ENCODE measurements around the gene SLAMF9.

Gene SLAMF9

DNA sequence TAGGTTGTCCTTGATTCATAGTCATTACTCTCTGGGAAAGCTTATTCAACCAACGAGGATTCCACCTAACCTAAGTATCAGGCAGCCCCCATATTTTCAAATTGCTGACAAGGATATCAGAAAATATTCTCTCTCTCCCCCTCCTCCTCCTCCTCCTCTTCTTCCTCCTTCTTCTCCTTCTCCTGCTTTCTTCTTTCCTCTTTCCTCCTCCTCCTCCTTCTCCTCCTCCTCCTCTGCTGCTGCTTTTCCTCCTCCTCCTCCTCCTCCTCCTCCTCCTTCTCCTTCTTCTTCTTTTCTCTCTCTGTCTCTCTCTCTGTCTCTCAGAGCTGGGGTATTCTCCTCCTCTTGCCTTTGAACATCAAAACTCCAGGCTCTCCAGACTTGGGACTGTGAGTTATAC lies 6.1 kb downstream of the SLAMF9 start:
- in situ Hi-C loops (cut with MboI; ENCODE audit: low sequenced_read_pairs), result no loop called here

- in situ Hi-C loops (cut with MboI; ENCODE audit: low sequenced_read_pairs), result no loop called here
These were observed 7.5 kb downstream of the SLAMF9 start for GRCh38 chr1:159946242-159947187.

DNA sequence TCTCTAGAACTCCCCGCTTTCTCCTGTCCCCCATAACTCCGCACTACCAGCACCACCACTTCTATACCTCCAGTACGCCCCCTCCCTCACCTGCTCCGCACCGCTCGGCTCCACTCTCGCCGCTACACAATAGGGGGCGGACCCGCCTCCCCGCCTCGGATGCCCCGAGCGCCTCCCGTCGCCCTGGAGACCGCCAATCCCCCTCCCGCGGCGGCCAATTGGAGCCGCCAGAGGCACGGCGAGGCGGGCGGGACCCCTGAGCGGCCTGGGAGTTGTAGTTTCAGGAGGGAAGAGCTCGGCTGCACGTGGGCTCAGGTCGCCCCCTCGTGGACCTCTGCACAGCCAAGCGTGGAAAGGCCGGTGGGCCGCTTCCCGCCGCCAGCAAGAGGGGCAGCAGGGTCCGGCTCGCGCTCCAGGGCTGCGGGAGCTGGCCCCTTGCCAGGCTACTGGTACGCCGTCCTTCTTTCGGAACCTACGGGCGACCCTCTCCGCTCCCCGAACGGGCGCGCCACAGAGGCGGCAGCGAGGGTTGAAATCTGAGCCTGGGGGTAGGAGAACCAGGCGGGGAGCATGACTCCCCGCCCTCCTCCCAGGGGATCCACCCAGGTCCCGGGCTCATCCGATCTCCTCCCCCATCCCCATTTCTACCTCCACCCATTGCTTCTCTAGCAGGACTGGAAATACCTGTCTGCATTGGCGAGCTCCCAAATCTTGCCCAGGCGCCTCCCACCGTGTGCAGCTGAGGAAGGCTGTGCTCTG lies 8.4 kb downstream of the SLAMF9 start, which contains the start of gene IGSF9:
TSS of gene IGSF9 (minus strand) at position 131 of the 759 bp plus-strand sequence. CDS start 2,159 bp downstream, outside the sequence.
- in situ Hi-C loops (cut with MboI; ENCODE audit: low sequenced_read_pairs), result no loop called here

GRCh38 chr1:159944623-159945455 lies 9.2 kb downstream of the SLAMF9 start:
- in situ Hi-C loops (cut with MboI; ENCODE audit: low sequenced_read_pairs), result no loop called here

DNA sequence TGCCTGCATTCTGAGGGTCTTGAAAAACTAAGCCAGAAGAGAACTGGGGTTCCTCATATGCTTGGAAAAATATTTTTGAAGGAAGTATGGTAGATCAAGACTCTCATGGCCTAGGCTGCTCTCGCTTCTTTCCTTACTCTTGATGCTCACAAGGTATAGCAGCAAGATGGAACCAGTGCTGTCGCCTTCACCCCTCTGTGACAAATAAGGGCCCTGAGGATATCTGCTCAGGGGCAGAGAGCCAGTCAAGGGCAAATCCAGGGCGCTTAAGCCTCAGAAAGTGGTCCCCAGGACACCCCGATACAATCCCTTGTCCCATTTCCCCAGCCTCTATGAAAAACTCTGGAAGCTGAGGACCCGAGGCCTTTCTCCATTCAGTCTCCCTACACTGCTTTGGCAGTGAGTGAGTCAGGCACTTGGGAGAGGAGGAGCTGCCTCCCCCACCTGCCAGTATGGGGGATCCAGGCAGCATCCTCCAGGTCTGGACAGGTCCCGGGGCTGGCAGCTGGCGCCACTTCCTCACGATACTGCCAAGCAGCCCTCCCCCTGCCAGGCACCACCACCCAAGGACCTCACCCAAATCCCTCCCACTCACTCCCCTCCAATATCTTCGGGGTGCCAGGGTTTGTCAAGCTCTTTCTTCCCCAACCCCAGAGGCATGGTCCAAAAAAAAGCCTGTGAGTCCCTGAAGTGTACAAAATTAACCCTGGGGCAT lies 10.0 kb downstream of the SLAMF9 start:
- in situ Hi-C loops (cut with MboI; ENCODE audit: low sequenced_read_pairs), result no loop called here

DNA sequence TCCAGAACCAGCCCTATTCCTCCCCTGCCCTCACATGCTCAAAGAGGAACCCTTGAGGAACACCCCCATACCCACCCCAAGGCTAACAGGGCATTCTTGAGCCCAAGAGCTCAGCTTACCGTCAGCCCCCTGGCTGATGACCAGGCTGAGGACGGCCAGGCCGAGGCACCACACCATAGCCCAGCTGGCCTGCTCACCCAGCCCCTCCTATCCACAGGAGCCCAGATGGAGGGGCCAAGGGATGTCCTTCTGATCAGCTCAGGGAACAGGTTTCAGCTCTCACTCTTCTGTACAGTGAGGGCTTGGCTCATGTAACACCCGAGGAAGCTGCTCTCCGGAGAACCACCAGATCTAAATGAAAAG lies 10.8 kb downstream of the SLAMF9 start:
- in situ Hi-C loops (cut with MboI; ENCODE audit: low sequenced_read_pairs), result no loop called here

DNA sequence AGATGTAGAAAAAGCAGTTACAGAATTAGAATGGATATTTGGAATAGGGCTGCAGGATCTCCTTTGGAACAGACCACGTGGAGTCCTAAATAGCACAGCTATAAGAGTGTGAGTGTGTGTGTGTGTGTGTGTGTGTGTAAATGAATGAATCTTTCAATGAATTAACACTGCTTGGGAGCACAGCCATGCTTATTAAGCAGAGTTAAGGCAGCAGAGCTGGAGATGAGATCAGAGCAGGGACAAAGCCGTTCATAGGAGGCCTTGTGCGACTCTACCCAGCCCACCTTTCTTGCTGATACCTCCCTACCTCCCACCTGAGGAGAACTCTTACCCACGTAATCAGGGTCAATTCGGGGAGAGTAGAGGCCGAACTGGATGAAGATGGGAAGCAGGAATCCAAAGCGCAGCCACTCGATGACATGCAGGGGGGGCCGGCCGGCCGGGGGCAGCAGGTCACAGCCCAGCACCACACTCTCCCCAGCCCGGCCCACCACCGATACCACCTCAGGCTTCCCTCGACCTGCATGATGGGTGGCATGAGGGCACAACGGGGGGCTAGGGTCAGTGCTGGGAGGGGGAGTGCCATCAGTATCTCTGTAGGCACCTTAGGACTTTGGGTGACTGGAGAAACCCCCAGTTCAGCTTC lies 11.3 kb downstream of the SLAMF9 start:
- in situ Hi-C loops (cut with MboI; ENCODE audit: low sequenced_read_pairs), result no loop called here

DNA sequence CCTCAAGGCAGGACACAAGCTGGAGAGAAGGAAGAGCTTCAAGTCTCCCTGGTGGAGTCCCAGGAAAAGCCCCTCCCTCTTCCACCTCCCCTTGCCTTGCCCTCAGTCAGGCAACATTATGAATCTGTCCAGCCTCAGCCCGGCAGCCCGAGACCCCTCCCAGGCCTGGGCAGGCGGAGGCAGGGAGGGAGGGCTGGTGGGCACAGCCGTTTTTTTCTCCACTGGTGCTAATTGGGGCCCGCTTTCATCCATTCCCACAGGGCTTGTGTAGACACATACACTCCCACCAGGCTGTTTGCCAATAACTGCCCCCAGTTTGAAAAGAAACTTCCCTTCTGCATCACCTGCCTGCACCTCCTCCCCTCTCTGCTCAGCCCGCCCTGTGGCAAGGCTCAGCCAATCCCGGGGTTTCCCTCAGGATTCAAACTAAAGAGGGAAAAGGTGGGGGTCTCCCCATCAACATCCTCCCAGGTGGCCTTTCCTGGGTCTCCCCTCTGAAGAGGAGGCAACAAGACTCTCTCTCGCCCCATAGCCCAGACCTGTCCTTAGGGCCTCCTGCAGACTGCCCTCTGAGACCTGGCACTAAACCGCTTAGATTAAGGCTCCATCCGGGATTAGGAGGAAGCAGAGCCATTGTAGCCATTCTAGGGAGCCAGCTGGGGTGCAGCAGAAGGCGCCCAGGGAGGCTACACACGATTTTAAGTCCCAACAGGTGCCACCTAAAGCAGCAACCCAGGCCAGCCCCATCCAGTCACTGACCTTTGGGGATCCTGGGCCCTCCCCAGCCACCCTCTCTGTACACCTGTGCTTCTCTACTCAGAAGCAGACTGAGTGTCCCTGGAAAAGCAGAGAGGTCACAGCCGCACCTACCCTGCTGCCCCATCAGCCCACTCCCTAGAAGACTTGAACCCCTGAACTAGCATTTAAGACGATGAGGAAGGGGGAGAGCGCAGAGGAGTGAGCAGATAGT lies 12.2 kb downstream of the SLAMF9 start:
- in situ Hi-C loops (cut with MboI; ENCODE audit: low sequenced_read_pairs), result no loop called here

DNA sequence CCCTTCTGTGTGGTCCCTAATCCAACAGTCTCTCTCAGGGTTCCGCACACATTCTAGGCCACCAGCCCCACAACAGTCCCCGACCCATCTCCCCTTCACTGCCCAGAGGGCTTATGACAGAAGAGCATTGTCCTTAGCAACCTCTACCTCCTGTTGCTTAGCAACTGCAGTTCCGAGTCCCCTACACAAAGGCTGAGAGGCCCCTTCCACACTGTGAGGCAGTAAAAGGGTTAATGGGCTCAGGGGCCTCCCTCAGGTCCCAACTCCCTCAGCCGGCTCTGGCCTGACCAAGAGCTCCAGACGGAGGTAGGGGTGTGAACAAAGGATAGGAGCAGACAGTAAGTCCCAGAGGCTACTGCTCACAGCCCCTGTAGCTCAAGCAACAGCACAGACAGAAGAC lies 12.9 kb downstream of the SLAMF9 start:
- in situ Hi-C loops (cut with MboI; ENCODE audit: low sequenced_read_pairs), result no loop called here

- in situ Hi-C loops (cut with MboI; ENCODE audit: low sequenced_read_pairs), result no loop called here
These were observed 13.9 kb downstream of the SLAMF9 start for GRCh38 chr1:159940006-159940620.

DNA sequence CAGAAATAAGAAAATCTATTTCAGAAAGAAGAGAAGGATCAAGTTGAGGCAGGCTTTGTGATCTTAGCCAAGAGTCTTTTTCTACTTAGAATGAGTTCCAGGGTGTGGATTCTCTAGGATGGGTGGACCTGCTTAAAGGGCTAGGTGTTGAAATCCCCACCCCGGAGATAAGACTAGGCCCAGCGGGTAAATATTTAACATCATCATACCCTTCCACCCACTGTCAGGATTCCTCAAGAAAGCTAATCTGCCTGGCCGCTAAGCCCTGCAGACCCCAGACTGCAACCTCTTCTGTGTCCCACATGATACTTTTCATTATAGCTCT lies 14.4 kb downstream of the SLAMF9 start:
- in situ Hi-C loops (cut with MboI; ENCODE audit: low sequenced_read_pairs), result loop anchor here (10.0 kb wide), 1 partner anchor 65 kb away; no protein-coding TSS in a partner anchor

DNA sequence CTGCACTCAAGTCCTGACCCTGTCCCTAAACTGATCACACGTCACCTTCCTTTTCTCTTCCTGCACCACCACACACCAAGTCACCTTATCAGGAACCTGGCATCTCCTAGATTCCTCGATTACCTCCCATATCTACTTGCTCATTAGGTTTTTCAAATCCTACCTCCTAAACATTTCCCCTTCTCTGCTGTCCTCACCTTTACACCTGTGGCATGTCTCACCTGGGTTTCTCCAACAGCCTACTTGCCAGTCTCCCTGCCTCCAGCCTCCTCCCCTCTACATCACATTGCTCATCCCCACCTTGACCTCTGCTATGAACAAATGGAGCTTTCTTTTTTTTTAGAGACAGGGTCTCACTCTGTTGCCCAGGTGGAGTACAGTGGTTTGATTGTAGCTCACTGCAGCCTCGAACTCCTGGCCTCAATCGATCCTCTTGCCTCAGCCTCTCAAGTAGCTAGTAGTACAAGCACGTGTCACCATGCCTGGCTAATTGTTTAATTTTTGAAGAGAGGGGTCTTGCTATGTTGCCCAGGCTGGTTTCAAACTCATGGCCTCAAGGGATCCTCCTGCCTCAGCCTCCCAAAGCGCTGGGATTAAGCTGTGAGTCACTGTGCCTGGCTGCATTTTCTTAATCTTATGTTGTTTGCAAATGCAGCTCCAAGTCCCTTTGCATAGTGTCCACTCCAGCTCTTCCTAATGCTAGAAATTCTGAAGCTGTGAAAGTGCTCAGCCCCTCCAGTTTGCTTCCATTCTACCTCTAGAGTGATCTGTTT lies 14.9 kb downstream of the SLAMF9 start:
- in situ Hi-C loops (cut with MboI; ENCODE audit: low sequenced_read_pairs), result loop anchor here (10.0 kb wide), 1 partner anchor 66 kb away; no protein-coding TSS in a partner anchor

GRCh38 chr1:159938211-159938852 lies 15.7 kb downstream of the SLAMF9 start:
- in situ Hi-C loops (cut with MboI; ENCODE audit: low sequenced_read_pairs), result loop anchor here (10.0 kb wide), 1 partner anchor 66 kb away; no protein-coding TSS in a partner anchor

DNA sequence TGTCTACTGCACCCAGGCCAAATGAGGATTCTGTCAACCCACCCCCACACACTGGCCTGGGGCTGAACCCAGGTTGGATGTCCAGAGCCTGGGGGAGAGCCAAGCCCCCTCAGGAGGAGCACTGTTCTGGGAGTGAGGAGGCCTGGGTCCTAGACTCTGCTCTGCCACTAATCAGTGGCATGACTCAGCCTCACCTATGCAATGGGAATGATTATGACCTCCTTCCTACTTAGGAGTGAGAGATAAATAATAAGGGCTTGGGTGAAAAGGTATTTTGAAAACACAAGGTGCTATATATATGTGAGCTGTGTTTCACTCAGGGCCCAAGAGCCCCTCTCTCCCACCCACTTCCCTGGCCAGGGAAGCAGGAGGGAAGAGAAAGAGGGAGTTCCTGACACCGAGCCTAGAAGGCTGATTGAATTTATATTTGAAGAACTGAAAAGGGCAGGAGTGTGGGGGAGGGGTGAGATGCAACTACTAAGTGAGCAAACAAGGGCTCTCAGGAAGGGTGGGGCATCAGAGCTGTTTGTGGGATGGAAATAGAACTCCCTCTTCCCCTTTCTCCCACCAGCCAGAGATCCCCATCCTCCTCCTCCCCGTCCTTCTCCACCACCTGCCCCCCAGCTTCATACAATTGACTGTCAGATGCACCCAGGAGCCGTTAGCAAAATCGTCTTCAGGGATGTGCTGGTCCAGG lies 16.8 kb downstream of the SLAMF9 start:
- in situ Hi-C loops (cut with MboI; ENCODE audit: low sequenced_read_pairs), result loop anchor here (10.0 kb wide), 1 partner anchor 68 kb away; no protein-coding TSS in a partner anchor

- in situ Hi-C loops (cut with MboI; ENCODE audit: low sequenced_read_pairs), result loop anchor here (10.0 kb wide), 1 partner anchor 68 kb away; no protein-coding TSS in a partner anchor
These were observed 17.6 kb downstream of the SLAMF9 start for GRCh38 chr1:159936273-159936904.
